Fibroblast of the aortic adventitia (primary cell): ENCODE data around the gene PCDH9. TPM values are rescaled to one million over a fixed set of nuclear protein-coding genes. Genes with fewer than 3 reads are reported as not detected.
A peak's percentile ranks its signal among the peaks of the same experiment; 100 is the strongest.

Experiments
- DNase-seq: peaks from one replicate; pipeline ENCODE4 v3.0.0-alpha.2; 2010; ENCODE audit warnings: low read depth
- H3K4me3 ChIP-seq: 2 replicates; pipeline ENCODE4 v1.5.1; 2011; ENCODE audit warnings: low read depth, mild to moderate bottlenecking, control low read depth, low read length, moderate library complexity
- total RNA-seq: library from RNA; depleted of rRNA; stranded (reverse); fragments of >200 nt; gene quantifications from 2 replicates; pipeline ENCODE4 v1.2.3, GENCODE V29; 2012; ENCODE audit warnings: low replicate concordance
- TF ChIP-seq, protein P1 (sequence below): IDR thresholded peaks from 2 replicates; pipeline ENCODE4 v1.5.1; 2011; ENCODE audit warnings: mild to moderate bottlenecking, low read length, control low read depth, inconsistent platforms; ENCODE audit not compliant: insufficient read depth

The PCDH9 gene
- total RNA-seq, 1 donor: 19.0 TPM

GRCh38 chr13:66693656-66694055 lies 536.5 kb downstream of the PCDH9 start:
- TF ChIP-seq, protein P1, sequence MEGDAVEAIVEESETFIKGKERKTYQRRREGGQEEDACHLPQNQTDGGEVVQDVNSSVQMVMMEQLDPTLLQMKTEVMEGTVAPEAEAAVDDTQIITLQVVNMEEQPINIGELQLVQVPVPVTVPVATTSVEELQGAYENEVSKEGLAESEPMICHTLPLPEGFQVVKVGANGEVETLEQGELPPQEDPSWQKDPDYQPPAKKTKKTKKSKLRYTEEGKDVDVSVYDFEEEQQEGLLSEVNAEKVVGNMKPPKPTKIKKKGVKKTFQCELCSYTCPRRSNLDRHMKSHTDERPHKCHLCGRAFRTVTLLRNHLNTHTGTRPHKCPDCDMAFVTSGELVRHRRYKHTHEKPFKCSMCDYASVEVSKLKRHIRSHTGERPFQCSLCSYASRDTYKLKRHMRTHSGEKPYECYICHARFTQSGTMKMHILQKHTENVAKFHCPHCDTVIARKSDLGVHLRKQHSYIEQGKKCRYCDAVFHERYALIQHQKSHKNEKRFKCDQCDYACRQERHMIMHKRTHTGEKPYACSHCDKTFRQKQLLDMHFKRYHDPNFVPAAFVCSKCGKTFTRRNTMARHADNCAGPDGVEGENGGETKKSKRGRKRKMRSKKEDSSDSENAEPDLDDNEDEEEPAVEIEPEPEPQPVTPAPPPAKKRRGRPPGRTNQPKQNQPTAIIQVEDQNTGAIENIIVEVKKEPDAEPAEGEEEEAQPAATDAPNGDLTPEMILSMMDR: no peak
- no peak for DNase-seq
- no peak overlapping the region for H3K4me3 ChIP-seq

- no peak for DNase-seq
- H3K4me3 ChIP-seq: no peak overlapping the region
- TF ChIP-seq, protein P1: no peak
These were observed 539.0 kb downstream of the PCDH9 start for GRCh38 chr13:66691149-66691548.

DNA sequence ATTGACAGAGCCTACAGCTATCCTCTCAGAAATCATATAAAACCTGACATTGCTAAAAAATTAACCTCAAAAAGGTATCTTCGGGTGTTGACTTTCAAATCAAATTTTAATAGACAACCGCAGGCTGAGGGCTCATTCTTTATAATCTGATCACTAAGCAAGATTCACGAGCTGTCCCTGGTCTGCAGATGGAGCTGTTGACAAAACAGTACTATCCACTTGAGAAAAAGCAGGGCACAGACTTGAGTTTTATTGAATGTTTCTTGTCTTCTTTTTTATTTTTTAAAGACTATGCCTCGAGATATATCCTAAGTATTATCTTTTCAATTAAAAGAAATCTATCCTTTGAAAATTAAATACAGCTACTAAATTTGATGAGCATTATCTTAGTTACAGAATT lies 540.5 kb downstream of the PCDH9 start:
- peak; percentile 37 for DNase-seq
- no peak overlapping the region for H3K4me3 ChIP-seq
- TF ChIP-seq, protein P1: peak; percentile 13

DNA sequence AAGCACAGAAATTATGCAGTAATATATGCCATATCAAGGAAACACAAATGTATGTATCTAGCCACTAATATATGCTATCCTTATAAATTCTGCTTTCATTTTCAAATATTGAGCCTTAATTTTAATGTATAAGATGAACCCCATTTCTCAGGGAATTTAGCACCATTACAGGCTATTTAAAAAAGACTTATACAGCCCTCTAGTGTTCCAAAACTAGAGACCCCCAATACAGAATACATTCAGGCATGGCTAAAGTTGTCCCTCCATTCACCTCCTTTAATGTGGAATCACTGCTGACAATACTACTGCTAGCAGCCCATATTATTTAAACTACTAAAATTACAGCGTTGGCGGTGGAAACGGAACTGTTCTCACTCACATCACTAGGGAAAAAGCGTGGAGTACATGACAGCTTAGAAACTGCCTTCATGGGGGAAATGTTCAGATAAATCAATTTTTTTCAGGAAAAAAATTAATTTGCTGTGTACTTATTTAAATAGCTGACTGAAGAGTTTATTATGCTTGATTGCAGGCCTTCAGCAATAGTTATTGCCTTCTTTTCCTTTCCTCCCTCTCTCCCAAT lies 541.0 kb downstream of the PCDH9 start:
- peak; percentile 32 for DNase-seq
- TF ChIP-seq, protein P1: peak; percentile 30
- H3K4me3 ChIP-seq: no peak overlapping the region

DNA sequence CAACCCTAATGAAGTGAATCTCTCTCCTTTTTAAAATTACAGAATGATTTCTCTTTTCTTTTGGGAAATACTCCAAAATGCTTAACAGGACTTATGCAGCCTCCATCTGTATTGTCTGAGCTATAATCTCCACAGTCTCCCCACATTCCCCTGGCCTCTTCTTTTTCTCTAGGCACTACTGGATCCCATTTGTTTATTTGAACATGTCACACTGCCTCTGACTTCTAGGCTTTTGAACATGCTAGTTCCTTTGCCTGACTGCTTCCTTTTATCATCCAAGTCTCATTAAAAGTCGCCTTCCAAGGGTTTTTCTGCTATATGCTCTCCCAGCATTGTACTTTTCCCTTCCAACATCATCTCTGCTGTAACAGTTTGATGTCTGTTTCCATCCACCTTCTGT lies 548.7 kb downstream of the PCDH9 start:
- no peak overlapping the region for H3K4me3 ChIP-seq
- DNase-seq: no peak
- TF ChIP-seq, protein P1: no peak

DNA sequence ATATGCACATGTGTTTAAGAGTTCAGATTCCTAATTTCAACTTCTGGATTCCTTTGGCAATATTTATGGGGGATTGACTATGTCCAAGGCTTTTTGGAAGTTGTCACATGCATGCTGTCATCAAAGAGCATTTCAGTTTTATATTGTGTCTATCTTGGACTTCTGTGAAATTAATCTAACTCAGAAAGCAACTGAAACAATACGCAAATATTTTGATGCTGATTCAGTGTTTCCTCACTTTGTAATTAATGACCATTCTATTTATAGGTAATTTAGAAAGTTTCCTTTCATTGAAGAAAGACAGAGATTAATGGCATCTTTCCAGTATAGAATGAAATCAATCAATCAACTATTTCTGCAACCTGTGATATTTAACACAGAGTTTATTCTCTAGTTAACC lies 550.1 kb downstream of the PCDH9 start:
- no peak for DNase-seq
- TF ChIP-seq, protein P1: no peak
- no peak overlapping the region for H3K4me3 ChIP-seq

DNA sequence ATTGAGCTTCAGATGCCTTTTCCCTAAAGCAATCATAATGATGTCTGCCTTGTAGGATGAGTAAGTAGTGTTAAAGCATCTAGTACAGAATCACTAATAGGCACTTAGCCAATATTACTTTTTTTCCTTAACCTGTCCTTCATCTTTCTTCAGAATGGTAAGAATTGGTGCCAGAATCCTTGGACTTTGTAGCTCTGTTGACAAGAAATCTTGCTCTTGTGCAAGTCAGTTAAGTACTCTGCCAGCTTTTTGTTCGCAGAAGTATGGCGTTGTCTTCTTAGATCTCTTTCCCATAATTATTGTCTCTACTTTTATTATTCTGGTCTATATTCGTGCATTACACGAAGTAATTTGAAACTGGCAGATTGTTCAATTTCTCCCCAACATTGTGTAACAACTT lies 554.5 kb downstream of the PCDH9 start:
- no peak overlapping the region for H3K4me3 ChIP-seq
- TF ChIP-seq, protein P1: no peak
- peak; percentile 14 for DNase-seq
